K562 (cell line): ENCODE data around the gene ZNF410. TPM values are rescaled to one million over a fixed set of nuclear protein-coding genes. Genes with fewer than 3 reads are reported as not detected.

ENCODE experiments used
- SAP30 ChIP-seq: fragments of 200-600 bp; sonication (generic); IDR thresholded peaks from 2 replicates; pipeline ENCODE4 v1.6.1; 2012; ENCODE audit warnings: borderline replicate concordance, low read depth, mild to moderate bottlenecking, moderate library complexity, low read length, control low read depth, inconsistent platforms; ENCODE audit not compliant: insufficient read depth, poor library complexity, severe bottlenecking
- VEZF1 ChIP-seq: fragments of 200-800 bp; sonication (Bioruptor generic); IDR thresholded peaks from 2 replicates; pipeline ENCODE4 v1.6.1; 2017; ENCODE audit warnings: missing genetic modification characterization, missing compliant biosample characterization
- polyA plus RNA-seq, 8 experiments: library from polyadenylated mRNA; depleted of rRNA in 4 of 8; stranded (reverse) in 5 of 8; unstranded in 3 of 8; fragments of >200 nt; fragmentation: Nextera tagmentation in 2 of 8; fragmentation: Illumina TruSeq in 1 of 8; extraction: Ambion mirVana in 2 of 8; extraction: Trizol in 1 of 8; gene quantifications; 2 replicates each; pipeline versions ENCODE4 v1.2.1 to v1.2.3, GENCODE V29; 2011 to 2014; ENCODE audit warnings: inconsistent platforms in 1 of 8, missing spikeins in 1 of 8
- total RNA-seq, 7 experiments: library from RNA; depleted of rRNA in 6 of 7; stranded (reverse); fragments of >200 nt in 6 of 7; fragmentation: Illumina TruSeq in 2 of 7; extraction: Trizol in 2 of 7; gene quantifications; 2 replicates each; pipeline versions ENCODE4 v1.2.1 to v1.2.3, GENCODE V29; 2011 to 2021; ENCODE audit warnings: low replicate concordance in 1 of 7
- TF ChIP-seq, protein P1 (sequence below): sonication (generic); formaldehyde crosslinking; IDR thresholded peaks from 2 replicates; pipeline ENCODE4 v1.8.1; 2023; ENCODE audit warnings: mild to moderate bottlenecking, missing genetic modification reagents, moderate library complexity
- TF ChIP-seq, protein P2 (sequence below), 2 experiments: fragments of 450-650 bp; IDR thresholded peaks; 2 replicates each; pipeline ENCODE4 v1.6.1; 2016; ENCODE audit warnings: mild to moderate bottlenecking in 2 of 2, borderline replicate concordance in 1 of 2, low read depth in 1 of 2, moderate library complexity in 1 of 2

The ZNF410 gene
- total and polyA plus RNA-seq, 9 of the 15 experiments (the other 6 are each of a cell fraction or from before 2014, with no cell fraction given) = 20.5 to 64.8 (median 38.7) TPM

DNA sequence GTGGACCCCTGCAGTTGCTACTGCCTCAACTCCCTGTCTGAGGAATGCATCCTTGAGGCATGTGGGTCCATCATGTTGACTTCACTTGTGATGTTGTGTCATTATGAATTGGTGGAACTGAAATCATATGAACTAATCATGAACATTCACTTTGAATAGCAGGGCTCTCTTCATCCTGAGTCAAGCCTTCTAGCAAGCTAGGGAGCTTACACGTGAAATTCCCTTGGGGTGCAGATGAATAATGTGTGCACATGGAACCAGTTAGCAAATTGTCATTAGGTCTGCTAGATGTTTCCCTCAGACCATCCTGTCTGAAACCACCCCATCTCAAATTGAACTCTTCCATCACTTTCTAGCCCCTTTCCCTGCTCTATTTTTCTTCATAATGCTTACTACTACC is 67.1 kb downstream of the ZNF410 start (continued):
- TF ChIP-seq VEZF1 (CRISPR knock-in tag) = no peak
- TF ChIP-seq SAP30 = no peak
- TF ChIP-seq, protein P1, sequence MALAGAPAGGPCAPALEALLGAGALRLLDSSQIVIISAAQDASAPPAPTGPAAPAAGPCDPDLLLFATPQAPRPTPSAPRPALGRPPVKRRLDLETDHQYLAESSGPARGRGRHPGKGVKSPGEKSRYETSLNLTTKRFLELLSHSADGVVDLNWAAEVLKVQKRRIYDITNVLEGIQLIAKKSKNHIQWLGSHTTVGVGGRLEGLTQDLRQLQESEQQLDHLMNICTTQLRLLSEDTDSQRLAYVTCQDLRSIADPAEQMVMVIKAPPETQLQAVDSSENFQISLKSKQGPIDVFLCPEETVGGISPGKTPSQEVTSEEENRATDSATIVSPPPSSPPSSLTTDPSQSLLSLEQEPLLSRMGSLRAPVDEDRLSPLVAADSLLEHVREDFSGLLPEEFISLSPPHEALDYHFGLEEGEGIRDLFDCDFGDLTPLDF (CRISPR knock-in tag) = no peak
- TF ChIP-seq, protein P2, sequence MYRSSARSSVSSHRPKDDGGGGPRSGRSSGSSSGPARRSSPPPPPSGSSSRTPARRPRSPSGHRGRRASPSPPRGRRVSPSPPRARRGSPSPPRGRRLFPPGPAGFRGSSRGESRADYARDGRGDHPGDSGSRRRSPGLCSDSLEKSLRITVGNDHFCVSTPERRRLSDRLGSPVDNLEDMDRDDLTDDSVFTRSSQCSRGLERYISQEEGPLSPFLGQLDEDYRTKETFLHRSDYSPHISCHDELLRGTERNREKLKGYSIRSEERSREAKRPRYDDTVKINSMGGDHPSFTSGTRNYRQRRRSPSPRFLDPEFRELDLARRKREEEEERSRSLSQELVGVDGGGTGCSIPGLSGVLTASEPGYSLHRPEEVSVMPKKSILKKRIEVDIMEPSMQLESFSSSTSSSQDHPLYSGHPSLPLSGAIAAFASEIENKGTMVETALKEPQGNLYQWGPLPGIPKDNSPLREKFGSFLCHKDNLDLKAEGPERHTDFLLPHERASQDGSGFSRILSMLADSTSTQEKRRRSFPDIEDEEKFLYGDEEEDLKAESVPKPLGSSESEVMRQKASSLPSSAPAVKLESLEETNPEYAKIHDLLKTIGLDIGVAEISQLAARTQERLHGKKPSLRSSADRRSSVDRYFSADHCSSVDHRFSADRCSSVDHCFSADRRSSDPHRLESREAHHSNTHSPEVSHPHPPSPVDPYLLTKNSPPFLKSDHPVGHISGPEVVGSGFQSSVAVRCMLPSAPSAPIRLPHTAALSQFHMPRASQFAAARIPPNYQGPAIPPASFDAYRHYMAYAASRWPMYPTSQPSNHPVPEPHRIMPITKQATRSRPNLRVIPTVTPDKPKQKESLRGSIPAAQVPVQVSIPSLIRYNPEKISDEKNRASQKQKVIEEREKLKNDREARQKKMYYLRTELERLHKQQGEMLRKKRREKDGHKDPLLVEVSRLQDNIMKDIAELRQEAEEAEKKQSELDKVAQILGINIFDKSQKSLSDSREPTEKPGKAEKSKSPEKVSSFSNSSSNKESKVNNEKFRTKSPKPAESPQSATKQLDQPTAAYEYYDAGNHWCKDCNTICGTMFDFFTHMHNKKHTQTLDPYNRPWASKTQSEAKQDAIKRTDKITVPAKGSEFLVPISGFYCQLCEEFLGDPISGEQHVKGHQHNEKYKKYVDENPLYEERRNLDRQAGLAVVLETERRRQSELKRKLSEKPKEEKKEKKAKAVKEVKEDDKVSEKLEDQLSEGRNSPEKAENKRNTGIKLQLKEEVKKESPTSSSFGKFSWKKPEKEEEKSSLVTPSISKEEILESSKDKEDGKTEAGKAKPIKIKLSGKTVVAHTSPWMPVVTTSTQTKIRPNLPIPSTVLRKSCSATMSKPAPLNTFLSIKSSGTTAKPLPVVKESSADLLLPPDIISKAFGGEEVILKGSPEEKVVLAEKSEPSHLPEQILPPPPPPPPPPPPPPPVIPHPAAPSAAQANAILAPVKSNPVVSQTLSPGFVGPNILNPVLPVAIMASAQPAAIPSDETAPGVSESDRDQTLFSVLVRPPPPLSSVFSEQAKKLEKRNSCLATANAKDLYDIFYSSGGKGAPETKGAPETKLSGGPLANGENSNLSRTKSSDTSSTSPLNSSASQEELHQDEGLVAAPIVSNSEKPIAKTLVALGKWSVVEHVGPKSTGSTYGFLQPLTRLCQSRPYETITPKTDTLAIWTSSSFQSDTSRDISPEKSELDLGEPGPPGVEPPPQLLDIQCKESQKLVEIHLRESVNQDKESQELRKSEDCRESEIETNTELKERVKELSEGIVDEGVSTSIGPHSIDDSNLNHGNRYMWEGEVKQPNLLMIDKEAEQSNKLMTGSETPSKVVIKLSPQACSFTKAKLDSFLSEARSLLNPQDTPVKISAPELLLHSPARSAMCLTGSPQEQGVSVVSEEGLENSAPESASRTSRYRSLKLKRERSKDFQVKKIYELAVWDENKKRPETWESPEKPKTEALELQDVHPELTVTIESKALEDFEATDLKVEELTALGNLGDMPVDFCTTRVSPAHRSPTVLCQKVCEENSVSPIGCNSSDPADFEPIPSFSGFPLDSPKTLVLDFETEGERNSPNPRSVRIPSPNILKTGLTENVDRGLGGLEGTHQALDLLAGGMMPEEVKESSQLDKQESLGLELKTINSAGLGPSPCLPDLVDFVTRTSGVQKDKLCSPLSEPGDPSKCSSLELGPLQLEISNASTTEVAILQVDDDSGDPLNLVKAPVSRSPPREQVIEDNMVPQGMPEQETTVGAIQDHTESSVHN (IDR thresholded peaks at IDR 0.05; ENCODE audit: borderline replicate concordance in 1 of 2, low read depth in 1 of 2) = no peak
